GM12891 (cell line): ENCODE data around the gene RIMBP3B.
"Not testable (repeated sequence)": the region's sequence is repeated elsewhere in the genome, so short reads cannot be mapped to it uniquely, and the experiment has no call there.

Experiments used
- DNase-seq: peaks from one replicate; pipeline ENCODE4 v3.0.0; 2011; ENCODE audit warnings: low spot score; ENCODE audit not compliant: insufficient read length
- FAIRE-seq: peaks from 2 replicates; lab custom pipeline; 2011; peaks lifted over from hg19 to GRCh38; lab: Jason Lieb, UNC

The RIMBP3B gene

DNA sequence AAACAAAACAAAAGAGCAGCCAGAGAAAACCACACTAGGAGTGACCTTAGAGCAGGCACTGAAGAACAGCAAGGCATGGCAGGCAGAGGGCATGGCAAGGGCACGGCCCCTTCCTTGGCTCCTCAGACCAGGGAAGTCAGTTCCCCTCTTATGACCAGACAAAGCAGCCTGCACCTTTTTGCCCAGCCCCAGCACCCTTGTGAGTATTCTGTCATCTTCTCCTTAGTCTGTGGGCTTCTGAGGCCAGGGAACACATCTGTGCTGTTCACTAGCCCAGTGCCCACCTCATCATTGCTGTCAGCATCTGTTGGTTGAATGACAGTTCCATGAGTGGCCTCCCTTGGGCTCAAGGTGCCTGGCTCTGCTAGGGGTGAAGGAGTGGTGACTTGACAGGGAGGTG, 23.6 kb downstream of the RIMBP3B start:
- FAIRE-seq, DNase-seq: not testable (repeated sequence)

- FAIRE-seq: not testable (repeated sequence)
Measured at GRCh38 chr22:21407792-21408191, 24.2 kb downstream of the RIMBP3B start.

GRCh38 chr22:21416375-21416774, 32.8 kb downstream of the RIMBP3B start:
- not testable (repeated sequence) for FAIRE-seq, DNase-seq

More at GRCh38 chr22:21407792-21408191, 24.2 kb downstream of the RIMBP3B start:
- not testable (repeated sequence) for DNase-seq

GRCh38 chr22:21417227-21417746, 33.7 kb downstream of the RIMBP3B start, which contains the start of gene HIC2:
HIC2 (plus strand) TSS chr22:21417371; CDS start chr22:21442832, 25,461 bp downstream.
- FAIRE-seq: not testable (repeated sequence)

DNA sequence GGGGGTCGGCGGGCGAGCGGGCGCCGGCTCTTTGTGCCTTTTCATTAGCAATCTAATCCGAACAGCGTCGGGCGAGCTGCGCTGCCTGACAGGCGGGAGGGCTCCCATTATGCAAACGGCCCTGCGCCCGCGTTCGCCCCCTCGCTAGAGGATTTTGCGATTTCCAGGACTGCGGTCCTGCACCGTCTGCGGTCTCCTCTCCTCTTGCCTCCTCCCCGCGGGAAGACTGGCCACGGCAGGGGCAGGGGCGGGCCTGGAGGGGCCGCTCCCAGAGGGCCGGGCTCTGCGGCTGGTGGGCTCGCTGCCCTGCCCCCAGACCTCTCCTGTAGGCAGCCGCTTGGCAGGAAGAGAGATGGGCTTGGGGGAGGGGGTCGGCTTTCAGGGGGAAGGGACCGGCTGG, 34.3 kb downstream of the RIMBP3B start:
- not testable (repeated sequence) for FAIRE-seq, DNase-seq

More at GRCh38 chr22:21417227-21417746, 33.7 kb downstream of the RIMBP3B start, which contains the start of gene HIC2:
- DNase-seq: not testable (repeated sequence)

DNA sequence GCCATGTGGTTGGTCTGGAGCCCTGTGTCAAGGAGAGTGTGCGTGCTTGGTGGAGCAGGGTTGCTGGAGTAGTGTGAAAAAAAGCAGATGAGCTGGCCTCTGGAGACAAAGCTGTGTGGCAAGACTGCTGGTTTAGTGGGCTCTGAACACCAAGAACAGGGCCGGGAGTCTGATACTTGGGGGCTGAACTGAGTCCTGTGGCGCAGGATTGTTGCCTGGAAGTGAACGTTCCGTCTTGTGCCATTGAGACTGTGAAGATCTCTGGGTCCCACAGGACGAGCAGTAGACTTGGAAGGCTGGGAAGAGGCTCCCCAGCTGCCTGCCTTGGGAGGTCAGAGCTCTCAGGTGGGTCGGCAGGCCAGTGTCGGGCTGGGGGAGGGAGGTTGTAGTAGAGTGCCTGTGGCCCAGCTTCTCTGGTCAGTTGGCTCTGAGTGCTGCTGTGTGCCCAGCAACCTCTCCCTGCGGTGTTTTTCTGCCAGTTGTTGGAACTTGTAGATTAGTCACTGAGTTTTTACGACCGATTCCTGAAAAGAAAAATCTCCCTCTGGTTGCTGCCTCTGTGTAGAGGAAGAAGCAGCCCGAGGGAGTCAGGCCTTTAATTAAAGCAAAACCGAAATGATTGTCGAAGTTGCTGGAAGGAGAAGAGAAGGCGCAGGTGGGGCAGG, 35.6 kb downstream of the RIMBP3B start:
- not testable (repeated sequence) for FAIRE-seq, DNase-seq

GRCh38 chr22:21420180-21420763, 36.7 kb downstream of the RIMBP3B start:
- FAIRE-seq, DNase-seq: not testable (repeated sequence)

GRCh38 chr22:21424084-21424709, 40.6 kb downstream of the RIMBP3B start:
- DNase-seq, FAIRE-seq: not testable (repeated sequence)

DNA sequence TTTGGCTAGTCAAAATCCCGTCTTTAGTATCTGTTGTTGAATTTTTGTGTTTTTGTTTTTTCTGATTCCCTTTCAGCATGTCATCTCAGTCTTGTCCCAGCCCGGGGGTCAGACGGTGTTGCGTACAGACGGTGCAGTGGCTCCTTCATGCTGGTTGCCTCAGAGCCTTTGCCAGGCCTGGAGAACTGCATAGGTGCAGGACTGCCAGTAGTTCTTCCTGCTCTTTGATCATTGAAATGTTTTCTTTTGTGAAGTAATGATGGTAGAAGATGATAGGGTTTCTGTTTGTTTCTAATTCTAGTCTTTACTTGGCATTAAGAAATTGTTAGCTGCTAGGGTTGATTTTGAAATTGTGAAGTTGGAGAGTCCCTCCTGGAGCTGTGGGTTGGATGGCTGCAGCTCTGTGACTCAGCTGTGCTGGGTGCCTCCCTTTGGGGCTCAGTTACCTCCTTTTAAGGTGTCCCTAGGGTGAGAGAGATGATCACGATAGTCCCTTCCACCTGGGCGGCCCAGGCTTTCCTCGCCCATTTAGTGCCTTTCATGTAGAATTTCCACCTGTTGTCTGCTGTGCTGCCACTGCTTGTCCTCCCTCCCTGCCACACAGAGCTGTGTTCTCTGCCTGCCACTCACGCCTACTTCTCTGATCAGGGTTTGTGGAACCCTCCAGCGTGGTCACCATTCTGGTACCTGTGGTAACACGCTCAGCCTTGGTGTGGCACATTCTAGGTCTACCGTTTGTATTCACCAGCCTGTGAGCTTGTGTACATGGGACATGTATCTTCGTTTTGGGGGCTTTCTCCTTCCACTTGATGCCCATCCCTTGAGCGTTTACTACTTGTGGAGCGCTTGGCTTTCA, 51.1 kb downstream of the RIMBP3B start:
- not testable (repeated sequence) for FAIRE-seq, DNase-seq

DNA sequence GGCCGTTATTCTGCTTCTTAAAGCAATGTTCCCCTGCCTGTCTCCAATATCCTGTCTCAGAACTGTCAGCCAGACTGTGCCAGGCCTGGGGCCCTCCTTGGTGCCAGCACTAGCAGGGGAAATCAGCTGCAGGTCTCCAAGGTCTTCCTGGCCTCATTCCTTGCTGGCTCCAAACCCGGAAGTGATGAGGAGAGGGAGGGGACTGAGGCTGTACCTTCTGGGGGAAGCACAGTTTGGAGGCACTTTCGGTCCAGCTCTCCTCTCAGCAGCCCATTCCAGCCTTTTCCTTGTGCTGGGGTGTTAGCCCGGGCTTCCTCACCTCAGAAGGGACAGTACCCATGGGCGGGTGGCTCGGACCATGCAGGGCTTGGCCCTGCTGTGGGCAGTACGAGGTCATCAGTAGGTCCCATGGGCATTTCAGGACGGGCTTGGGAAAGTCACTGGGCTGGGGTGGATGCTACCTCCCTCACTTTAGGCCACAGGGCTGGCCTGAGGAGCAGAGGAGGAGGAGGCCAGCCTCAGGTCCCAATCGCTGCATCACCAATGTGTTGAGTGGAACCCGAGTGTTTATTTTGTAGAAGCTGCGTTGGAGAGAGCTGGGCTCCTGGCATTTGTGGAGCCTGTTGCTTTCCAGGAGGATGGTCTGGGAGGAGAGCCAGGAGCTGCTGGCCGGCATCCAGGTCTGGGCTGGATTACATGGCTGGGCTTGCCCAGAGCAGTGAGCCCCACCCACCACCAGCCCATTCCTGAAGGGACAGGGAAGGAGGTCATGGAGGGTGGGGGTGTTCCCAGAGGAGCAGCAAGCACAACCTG, 52.7 kb downstream of the RIMBP3B start:
- FAIRE-seq, DNase-seq: not testable (repeated sequence)

GRCh38 chr22:21438013-21438412, 54.5 kb downstream of the RIMBP3B start:
- not testable (repeated sequence) for DNase-seq, FAIRE-seq
